Tibial nerve (tissue), 4 donors: ENCODE data around the gene MSGN1. TPM values are rescaled to one million over a fixed set of nuclear protein-coding genes. Genes with fewer than 3 reads are reported as not detected.
A peak's percentile ranks its signal among the peaks of the same experiment; 100 is the strongest.
"Not testable (repeated sequence)": the region's sequence is repeated elsewhere in the genome, so short reads cannot be mapped to it uniquely, and the experiment has no call there.

ENCODE experiments used
- DNase-seq, 2 donors: peaks; one replicate each; pipeline ENCODE4 v3.0.0-alpha.2; 2019; ENCODE audit warnings: low spot score in 2 of 2
- H3K27ac ChIP-seq, 4 donors: fragments of 200-600 bp; sonication (generic) in 3 of 4; one replicate each; pipeline ENCODE4 v1.5.1; 2017 to 2019; ENCODE audit warnings: mild to moderate bottlenecking in 1 of 4
- H3K27me3 ChIP-seq, 2 donors: fragments of 200-600 bp; sonication (generic) in 1 of 2; one replicate each; pipeline versions ENCODE4 v1.5.1 to v1.6.0; 2017 to 2019
- H3K36me3 ChIP-seq, 3 donors: fragments of 200-600 bp; sonication (generic); one replicate each; pipeline ENCODE4 v1.5.1; 2018 to 2019
- H3K4me1 ChIP-seq, 4 donors: fragments of 200-600 bp; sonication (generic) in 3 of 4; one replicate each; pipeline ENCODE4 v1.5.1; 2017 to 2019
- H3K4me3 ChIP-seq, 4 donors: fragments of 200-600 bp; sonication (generic) in 3 of 4; one replicate each; pipeline ENCODE4 v1.5.1; 2017 to 2019; ENCODE audit warnings: mild to moderate bottlenecking in 1 of 4, moderate library complexity in 1 of 4
- H3K9me3 ChIP-seq, 4 donors: fragments of 200-600 bp; sonication (generic) in 3 of 4; one replicate each; pipeline ENCODE4 v1.5.1; 2017 to 2019
- CTCF ChIP-seq, 5 experiments: fragments of 200-600 bp in 3 of 5; fragments of 450-650 bp in 2 of 5; sonication (generic) in 3 of 5; IDR thresholded peaks; one replicate each; pipeline ENCODE4 v1.5.1; 2016 to 2019; ENCODE audit warnings: antibody characterized with exemption in 5 of 5, mild to moderate bottlenecking in 3 of 5, moderate library complexity in 2 of 5
- EP300 ChIP-seq, 2 donors: sonication (generic); formaldehyde crosslinking; IDR thresholded peaks; one replicate each; pipeline ENCODE4 v1.6.1; 2017; ENCODE audit warnings: antibody characterized with exemption in 2 of 2, mild to moderate bottlenecking in 1 of 2
- POLR2A ChIP-seq, 2 donors: fragments of 450-650 bp; IDR thresholded peaks; one replicate each; pipeline ENCODE4 v1.6.1; 2017; ENCODE audit warnings: antibody characterized with exemption in 2 of 2, mild to moderate bottlenecking in 2 of 2, moderate library complexity in 2 of 2
- WGBS, 2 donors: methylation state at CpG; one replicate each; pipeline ENCODE4 v1.1.5; 2018; 5-methylcytosine and 5-hydroxymethylcytosine counted together
- total RNA-seq, 4 donors: library from RNA; depleted of rRNA; stranded (reverse); fragments of >200 nt; gene quantifications; one replicate each; pipeline ENCODE4 v1.1.0, GENCODE V29; 2016

MSGN1 gene
- total RNA-seq, 4 donors from 2014 or later = not detected

GRCh38 chr2:17821535-17822444, 5.5 kb downstream of the MSGN1 start:
- Histone ChIP-seq H3K27ac (peak overlapping the region in 1 of 4 donors; percentile 52), H3K4me3 (no peak overlapping the region), H3K27me3 (no peaks in the 10 kb centered on the region), H3K9me3 (no peaks in the 10 kb centered on the region), H3K4me1 (peaks cover 0 to 17% (median 8%) of the 10 kb centered on the region in 4 donors), H3K36me3 (no peaks in the 10 kb centered on the region)
- no peak for DNase-seq
- 30 to 32% methylated on average over 7 of the region's 7 CpGs for WGBS, 2 donors
- no peak for TF ChIP-seq CTCF (IDR thresholded peaks at IDR 0.05)

- Histone ChIP-seq H3K27ac (peak overlapping the region in 1 of 4 donors; percentile 43), H3K4me3 (no peak overlapping the region), H3K9me3 (no peaks in the 10 kb centered on the region), H3K36me3 (no peaks in the 10 kb centered on the region), H3K4me1 (peaks cover 0 to 17% (median 8%) of the 10 kb centered on the region in 4 donors), H3K27me3 (no peaks in the 10 kb centered on the region)
- 15 to 20% methylated on average over 4 of the region's 4 CpGs for WGBS, 2 donors
- TF ChIP-seq EP300 (IDR thresholded peaks at IDR 0.05) (no peak), CTCF (IDR thresholded peaks at IDR 0.05) (no peak), POLR2A (IDR thresholded peaks at IDR 0.05) (no peak)
- DNase-seq = no peak
Observed at GRCh38 chr2:17822445-17823117, 6.3 kb downstream of the MSGN1 start.

- H3K4me3 ChIP-seq, H3K36me3 ChIP-seq, H3K27me3 ChIP-seq, H3K9me3 ChIP-seq, DNase-seq, H3K27ac ChIP-seq: not testable (repeated sequence)
- peaks cover 0 to 17% (median 8%) of the 10 kb centered on the region in 4 donors for H3K4me1 ChIP-seq
- WGBS, 2 donors = 76 to 79% methylated on average over 4 of the region's 4 CpGs
Observed at GRCh38 chr2:17823646-17824045, 7.4 kb downstream of the MSGN1 start.

- 53 to 69% methylated on average over 5 of the region's 5 CpGs for WGBS, 2 donors
- H3K27me3 ChIP-seq = peaks cover 0 to 20% of the 10 kb centered on the region in 2 donors
- DNase-seq = no peak
- H3K9me3 ChIP-seq = no peaks in the 10 kb centered on the region
- H3K4me3 ChIP-seq = no peak overlapping the region
- peaks cover 0 to 17% (median 4%) of the 10 kb centered on the region in 4 donors for H3K4me1 ChIP-seq
- TF ChIP-seq EP300 (IDR thresholded peaks at IDR 0.05) (no peak), POLR2A (IDR thresholded peaks at IDR 0.05) (no peak), CTCF (IDR thresholded peaks at IDR 0.05) (no peak)
- H3K27ac ChIP-seq = no peak overlapping the region
- H3K36me3 ChIP-seq = no peaks in the 10 kb centered on the region
Observed at GRCh38 chr2:17827316-17827715, 11.1 kb downstream of the MSGN1 start.

GRCh38 chr2:17827785-17828184, 11.5 kb downstream of the MSGN1 start:
- peaks cover 0 to 20% of the 10 kb centered on the region in 2 donors for H3K27me3 ChIP-seq
- TF ChIP-seq POLR2A (IDR thresholded peaks at IDR 0.05) (no peak), CTCF (IDR thresholded peaks at IDR 0.05) (no peak), EP300 (IDR thresholded peaks at IDR 0.05) (no peak)
- H3K27ac ChIP-seq = no peak overlapping the region
- DNase-seq = no peak
- H3K36me3 ChIP-seq = no peaks in the 10 kb centered on the region
- H3K9me3 ChIP-seq = no peaks in the 10 kb centered on the region
- 73 to 78% methylated on average over 2 of the region's 2 CpGs for WGBS, 2 donors
- no peak overlapping the region for H3K4me3 ChIP-seq
- peaks cover 0 to 13% (median 2%) of the 10 kb centered on the region in 4 donors for H3K4me1 ChIP-seq
